ENCODE data around the gene AHDC1. TPM values are rescaled to one million over a fixed set of nuclear protein-coding genes. Genes with fewer than 3 reads are reported as not detected.
A peak's percentile ranks its signal among the peaks of the same experiment; 100 is the strongest.

AHDC1 gene
- total and polyA plus RNA-seq, 9 of the 15 experiments (the other 6 are each of a cell fraction or from before 2014, with no cell fraction given): 0.21 to 36.4 (median 4.7) TPM

GRCh38 chr1:27650539-27651175 lies 46.7 kb upstream of the AHDC1 start (continued):
- TF ChIP-seq RERE (CRISPR knock-in tag; IDR thresholded peaks at IDR 0.05; ENCODE audit: borderline replicate concordance): no peak
- no peak for TF ChIP-seq TEAD4 (IDR thresholded peaks at IDR 0.05; ENCODE audit: low read length)
- no peak for TF ChIP-seq TEAD4 (CRISPR knock-in tag; IDR thresholded peaks at IDR 0.05; ENCODE audit: borderline replicate concordance)
- no peak for TF ChIP-seq GATA2 (CRISPR knock-in tag; IDR thresholded peaks at IDR 0.05)
- TF ChIP-seq NKRF (IDR thresholded peaks at IDR 0.05; ENCODE audit: borderline replicate concordance): peak; percentile 51; the same call in 1 of the 2 replicates
- no peak for TF ChIP-seq ZNF644 (tag; IDR thresholded peaks at IDR 0.05; ENCODE audit: low read depth)
- TF ChIP-seq MTA3 (IDR thresholded peaks at IDR 0.05; ENCODE audit: borderline replicate concordance): no peak
- no peak for TF ChIP-seq DIDO1 (tag; IDR thresholded peaks at IDR 0.05; ENCODE audit: low read depth)
- TF ChIP-seq PRPF4 (IDR thresholded peaks at IDR 0.05; ENCODE audit: insufficient read depth, low read depth, low read length, poor library complexity, severe bottlenecking): no peak
- TF ChIP-seq E2F3 (CRISPR knock-in tag; IDR thresholded peaks at IDR 0.05): no peak
- no peak for TF ChIP-seq TCF7L2 (IDR thresholded peaks at IDR 0.05; ENCODE audit: low read depth, low read length)
- no peak for TF ChIP-seq IRF2 (CRISPR knock-in tag; IDR thresholded peaks at IDR 0.05)
- no peak for TF ChIP-seq ZNF140 (CRISPR knock-in tag; IDR thresholded peaks at IDR 0.05)
- TF ChIP-seq ZFPM2 (CRISPR knock-in tag; IDR thresholded peaks at IDR 0.05): no peak
- no peak for TF ChIP-seq SPI1 (IDR thresholded peaks at IDR 0.05; ENCODE audit: borderline replicate concordance, low read depth, low read length)
- TF ChIP-seq GABPB1 (CRISPR knock-in tag; IDR thresholded peaks at IDR 0.05): no peak
- no peak for TF ChIP-seq TFAM (CRISPR knock-in tag; conservative IDR thresholded peaks at IDR 0.05)
- no peak for TF ChIP-seq CBX1 (IDR thresholded peaks at IDR 0.05; ENCODE audit: low read depth)
- no peak for TF ChIP-seq PHB (CRISPR knock-in tag; IDR thresholded peaks at IDR 0.05)
- TF ChIP-seq MTA2 (IDR thresholded peaks at IDR 0.05; ENCODE audit: low read depth): no peak
- TF ChIP-seq HINFP (tag; conservative IDR thresholded peaks at IDR 0.05; ENCODE audit: low read depth): no peak

Data from K562 (cell line).